ENCODE data around the gene ERLIN1.

The ERLIN1 gene

GRCh38 chr10:100185364-100186252, at the start of gene ERLIN1:
Gene ERLIN1, minus strand, starts transcription at chr10:100186029. Its CDS starts 403 bp downstream, at chr10:100185626.
- DNase-seq, result peak; percentile 94 to 97

- no peak for DNase-seq
These were observed 46.3 kb upstream of the ERLIN1 start for GRCh38 chr10:100232101-100232500.

GRCh38 chr10:100229819-100230422, 44.1 kb upstream of the ERLIN1 start:
- peak in 1 of 2 donors; percentile 11 for DNase-seq

- no peak for DNase-seq
These were observed 38.0 kb upstream of the ERLIN1 start for GRCh38 chr10:100223879-100224278.

- no peak for DNase-seq
These were observed 36.7 kb upstream of the ERLIN1 start for GRCh38 chr10:100222529-100222928.

GRCh38 chr10:100216006-100216405, 30.2 kb upstream of the ERLIN1 start:
- DNase-seq, result no peak

GRCh38 chr10:100209303-100209702, 23.5 kb upstream of the ERLIN1 start:
- no peak for DNase-seq

- no peak for DNase-seq
These were observed 22.4 kb upstream of the ERLIN1 start for GRCh38 chr10:100208276-100208675.

GRCh38 chr10:100204370-100204769, 18.5 kb upstream of the ERLIN1 start:
- no peak for DNase-seq

GRCh38 chr10:100201549-100201948, 15.7 kb upstream of the ERLIN1 start:
- no peak for DNase-seq

- DNase-seq, result no peak
These were observed 8.9 kb upstream of the ERLIN1 start for GRCh38 chr10:100194711-100195110.

GRCh38 chr10:100192350-100192749, 6.5 kb upstream of the ERLIN1 start:
- DNase-seq, result no peak

- DNase-seq, result peak; percentile 41 to 43
These were observed 704 bp upstream of the ERLIN1 start for GRCh38 chr10:100186253-100187212.

GRCh38 chr10:100184840-100185239, 989 bp downstream of the ERLIN1 start:
- DNase-seq, result no peak

- DNase-seq, result no peak
These were observed 1.4 kb downstream of the ERLIN1 start for GRCh38 chr10:100184426-100184825.

- no peak for DNase-seq
These were observed 2.3 kb downstream of the ERLIN1 start for GRCh38 chr10:100183481-100183880.

GRCh38 chr10:100182908-100183307, 2.9 kb downstream of the ERLIN1 start:
- DNase-seq, result no peak

- DNase-seq, result no peak
These were observed 3.5 kb downstream of the ERLIN1 start for GRCh38 chr10:100182281-100182680.

- DNase-seq, result no peak
These were observed 10.0 kb downstream of the ERLIN1 start for GRCh38 chr10:100175875-100176274.

GRCh38 chr10:100174699-100175677, 10.8 kb downstream of the ERLIN1 start:
- DNase-seq, result no peak

- no peak for DNase-seq
These were observed 12.8 kb downstream of the ERLIN1 start for GRCh38 chr10:100173035-100173434.

GRCh38 chr10:100172349-100172748, 13.5 kb downstream of the ERLIN1 start:
- no peak for DNase-seq
